Measurements from ENCODE around the gene SCYGR2.

DNA sequence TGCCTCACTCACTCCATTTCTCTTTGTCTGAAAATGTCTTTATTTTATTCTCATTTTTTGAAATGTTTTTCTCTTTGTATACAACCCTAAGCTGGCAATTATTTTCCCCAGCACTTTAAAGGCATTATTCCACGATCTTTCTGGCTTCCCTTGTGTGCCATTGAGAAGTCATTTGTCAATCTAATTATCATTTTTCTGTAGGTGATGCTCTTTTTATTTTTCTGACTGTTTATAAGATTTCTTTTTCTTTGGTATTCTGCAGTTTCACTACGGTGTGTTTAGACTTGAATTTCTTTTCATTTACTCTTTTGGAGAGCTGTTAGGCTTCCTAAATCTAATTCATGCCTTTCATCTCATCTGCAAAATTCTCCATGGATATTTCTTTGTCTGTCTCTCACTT, 26.7 kb downstream of the SCYGR2 start:
- no peak for TF ChIP-seq EZH2 (IDR thresholded peaks at IDR 0.05; ENCODE audit: borderline replicate concordance, low read depth, low read length, severe bottlenecking)
- TF ChIP-seq, protein P1, sequence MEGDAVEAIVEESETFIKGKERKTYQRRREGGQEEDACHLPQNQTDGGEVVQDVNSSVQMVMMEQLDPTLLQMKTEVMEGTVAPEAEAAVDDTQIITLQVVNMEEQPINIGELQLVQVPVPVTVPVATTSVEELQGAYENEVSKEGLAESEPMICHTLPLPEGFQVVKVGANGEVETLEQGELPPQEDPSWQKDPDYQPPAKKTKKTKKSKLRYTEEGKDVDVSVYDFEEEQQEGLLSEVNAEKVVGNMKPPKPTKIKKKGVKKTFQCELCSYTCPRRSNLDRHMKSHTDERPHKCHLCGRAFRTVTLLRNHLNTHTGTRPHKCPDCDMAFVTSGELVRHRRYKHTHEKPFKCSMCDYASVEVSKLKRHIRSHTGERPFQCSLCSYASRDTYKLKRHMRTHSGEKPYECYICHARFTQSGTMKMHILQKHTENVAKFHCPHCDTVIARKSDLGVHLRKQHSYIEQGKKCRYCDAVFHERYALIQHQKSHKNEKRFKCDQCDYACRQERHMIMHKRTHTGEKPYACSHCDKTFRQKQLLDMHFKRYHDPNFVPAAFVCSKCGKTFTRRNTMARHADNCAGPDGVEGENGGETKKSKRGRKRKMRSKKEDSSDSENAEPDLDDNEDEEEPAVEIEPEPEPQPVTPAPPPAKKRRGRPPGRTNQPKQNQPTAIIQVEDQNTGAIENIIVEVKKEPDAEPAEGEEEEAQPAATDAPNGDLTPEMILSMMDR (IDR thresholded peaks at IDR 0.05; ENCODE audit: borderline replicate concordance, extremely low read depth, low read length, poor library complexity, severe bottlenecking) = no peak

All from DND-41 (cell line).